Measurements from ENCODE around the gene CPT1B.
A peak's percentile ranks its signal among the peaks of the same experiment; 100 is the strongest.
"Not testable (repeated sequence)": the region's sequence is repeated elsewhere in the genome, so short reads cannot be mapped to it uniquely, and the experiment has no call there.

CPT1B gene

DNA sequence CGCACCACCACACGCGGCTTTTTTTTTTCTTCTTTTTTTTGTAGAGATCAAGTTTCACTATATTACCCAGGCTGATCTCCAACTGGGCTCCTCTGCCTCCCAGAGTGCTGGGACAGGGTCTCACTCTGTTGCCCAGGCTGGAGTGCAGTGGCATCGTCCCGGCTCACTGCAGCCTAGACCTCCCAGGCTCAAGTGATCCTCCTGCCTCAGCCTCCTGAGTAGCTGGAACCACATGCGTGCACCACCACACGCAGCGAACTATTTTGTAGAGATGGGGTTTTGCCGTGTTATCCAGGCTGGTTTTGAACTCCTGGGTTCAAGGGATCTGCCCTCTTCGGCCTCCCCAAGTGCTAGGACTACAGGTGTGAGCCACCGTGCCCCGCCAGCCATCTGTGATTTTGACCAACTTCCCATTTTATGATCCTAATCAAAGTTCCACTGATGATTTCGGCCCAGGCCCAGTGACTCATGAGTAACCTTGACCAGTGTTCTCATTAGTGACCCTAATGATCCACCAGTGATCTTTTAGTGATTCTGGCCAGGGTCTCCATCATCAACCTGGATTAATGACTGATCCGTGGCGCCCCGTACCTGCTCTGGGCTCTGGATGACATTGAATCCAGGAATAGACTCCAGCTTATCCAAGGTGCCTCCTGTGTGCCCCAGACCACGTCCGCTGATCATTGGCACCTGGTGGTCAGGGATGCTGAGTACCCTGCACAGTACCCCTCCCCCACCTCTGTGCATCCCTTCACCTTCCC is 50.1 kb downstream of the CPT1B start:
- DNase-seq (ENCODE audit: low spot score): no peak

DNA sequence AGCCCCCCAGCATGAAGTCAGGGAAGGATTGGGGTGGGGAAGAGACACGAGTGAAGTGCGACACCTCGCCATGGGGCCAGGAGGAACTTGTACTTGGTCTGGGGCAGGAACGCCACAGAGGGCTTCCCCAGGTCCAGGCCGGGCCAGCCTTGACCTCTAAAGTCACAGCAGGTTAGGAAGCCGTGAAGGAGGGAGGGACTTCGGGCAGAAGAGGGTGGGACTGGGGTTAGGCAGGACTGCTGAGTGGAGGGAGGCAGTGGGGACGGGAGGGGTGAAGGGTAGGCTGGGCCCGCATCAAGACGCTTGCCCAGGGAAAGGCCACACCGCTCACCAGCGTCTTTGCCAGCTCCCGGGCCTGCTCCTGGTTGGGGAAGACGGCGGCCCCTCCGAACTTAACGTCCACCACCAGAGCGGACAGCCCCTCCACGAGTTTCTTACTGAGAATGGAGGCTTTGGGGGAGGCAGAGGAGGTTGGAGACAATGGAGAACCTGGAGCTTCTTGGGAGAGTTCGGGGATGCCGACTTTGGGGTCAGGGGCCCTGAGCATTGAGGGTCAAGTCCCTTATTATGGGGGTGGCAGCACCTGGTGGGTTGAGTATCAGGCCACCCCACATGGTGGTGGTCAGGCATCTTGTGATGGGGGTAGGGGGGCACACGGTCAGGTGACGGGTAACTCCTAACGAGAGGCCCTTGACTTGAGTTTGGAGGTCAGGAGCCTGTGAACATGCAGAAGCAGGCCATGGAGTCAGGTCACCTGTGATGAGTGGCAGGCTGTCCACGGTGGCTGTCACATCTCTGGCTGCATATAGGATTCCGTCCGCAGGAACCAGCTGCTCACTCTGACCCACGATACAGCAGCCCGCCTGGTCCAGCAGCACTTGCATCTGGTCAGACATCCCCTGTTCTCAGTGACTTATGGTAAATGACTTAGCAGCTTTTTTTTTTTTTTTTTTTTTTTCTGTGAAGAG is 51.1 kb downstream of the CPT1B start:
- peak; percentile 47 for DNase-seq (ENCODE audit: low spot score)

DNA sequence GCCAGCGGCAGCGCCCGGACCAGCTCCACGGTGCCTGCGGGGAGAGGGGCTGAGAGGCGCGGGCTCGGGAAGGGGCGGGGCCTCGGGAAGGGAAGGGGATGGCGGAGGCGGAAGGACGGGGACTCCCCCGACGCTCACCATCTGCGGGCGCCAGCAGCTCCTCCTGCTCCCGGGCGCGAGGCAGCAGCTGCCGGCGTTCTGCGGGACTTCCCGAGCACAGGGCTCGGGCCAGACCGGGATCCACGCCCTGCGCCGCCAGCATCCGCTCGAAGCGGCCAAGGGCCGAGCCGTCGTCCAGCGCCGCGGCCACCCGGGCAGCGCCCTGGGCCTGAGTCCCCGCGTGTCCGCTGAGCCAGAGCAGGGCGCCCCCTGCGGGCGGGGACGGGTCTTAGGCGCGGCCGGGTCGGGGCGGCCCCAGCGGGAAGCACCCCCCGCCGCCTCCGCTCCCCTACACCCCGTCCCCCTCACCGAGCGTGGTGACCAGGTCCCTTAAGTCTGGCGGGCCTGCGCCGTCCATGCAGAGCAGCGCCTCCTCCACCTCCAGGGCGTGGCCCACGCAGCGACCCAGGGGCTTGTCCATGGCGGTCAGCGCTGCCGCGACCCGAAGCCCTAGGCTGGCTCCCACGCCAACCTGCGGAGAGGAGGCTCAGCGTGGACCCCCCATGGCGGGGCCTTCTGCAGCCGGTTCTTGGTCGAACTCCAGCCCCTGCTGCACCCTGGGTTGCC is 52.0 kb downstream of the CPT1B start:
- peak; percentile 85 for DNase-seq (ENCODE audit: low spot score)

DNA sequence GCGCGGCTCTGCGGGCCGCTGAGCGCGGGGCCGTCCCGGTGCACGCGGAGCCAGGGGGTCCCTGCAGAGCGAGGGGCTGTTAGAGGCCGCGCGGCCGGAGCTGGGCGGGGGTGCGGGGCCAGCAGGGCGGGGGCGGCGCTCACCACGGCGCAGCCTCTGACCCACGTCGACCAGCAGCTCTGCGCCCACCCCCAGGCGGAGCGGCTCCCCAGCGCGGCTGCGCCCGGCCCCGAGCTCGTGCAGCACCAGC is 52.4 kb downstream of the CPT1B start:
- DNase-seq (ENCODE audit: low spot score): no peak

DNA sequence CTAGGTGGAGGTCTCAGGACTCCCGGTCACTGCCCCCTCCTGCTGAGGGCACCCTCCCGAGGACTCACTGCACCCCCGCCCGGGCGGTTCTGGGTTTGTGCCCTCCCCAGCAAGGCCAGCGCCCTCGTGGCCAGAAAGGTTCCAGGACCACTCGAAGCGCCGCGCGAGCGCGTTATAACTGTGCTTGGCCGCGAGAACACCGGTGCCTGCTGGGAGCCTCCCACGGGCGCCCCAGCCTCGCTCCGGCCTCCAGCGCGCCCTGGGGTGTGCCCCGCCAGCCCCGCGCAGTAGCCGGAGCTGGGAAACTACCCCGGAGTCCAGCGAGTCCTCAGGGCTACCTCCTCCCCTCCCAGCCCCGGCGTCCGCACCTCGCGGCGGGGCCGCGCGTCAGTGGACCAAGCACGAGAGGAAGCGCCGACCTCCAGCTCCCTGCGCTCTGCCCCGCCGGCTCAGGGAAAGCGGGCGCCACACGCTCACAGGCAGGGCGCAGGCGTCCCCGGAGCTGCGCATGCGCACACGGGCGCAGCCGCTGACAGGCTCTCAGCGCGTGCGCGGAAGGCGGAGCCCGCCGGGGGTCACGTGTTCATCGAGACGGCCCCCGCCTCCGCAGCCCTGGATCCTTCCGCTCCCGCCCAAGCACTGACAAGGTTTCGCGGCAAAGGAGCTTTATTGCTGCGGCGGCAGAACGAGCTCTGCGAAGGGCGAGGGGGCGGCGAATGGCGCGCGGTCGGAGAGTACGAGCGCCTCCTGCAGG is 52.9 kb downstream of the CPT1B start, which contains the start of gene SCO2:
Gene SCO2 (minus strand): TSS at position 495 of the 754 bp plus-strand sequence. CDS start 1,187 bp downstream, outside the sequence.
- DNase-seq (ENCODE audit: low spot score): peak; percentile 98

DNA sequence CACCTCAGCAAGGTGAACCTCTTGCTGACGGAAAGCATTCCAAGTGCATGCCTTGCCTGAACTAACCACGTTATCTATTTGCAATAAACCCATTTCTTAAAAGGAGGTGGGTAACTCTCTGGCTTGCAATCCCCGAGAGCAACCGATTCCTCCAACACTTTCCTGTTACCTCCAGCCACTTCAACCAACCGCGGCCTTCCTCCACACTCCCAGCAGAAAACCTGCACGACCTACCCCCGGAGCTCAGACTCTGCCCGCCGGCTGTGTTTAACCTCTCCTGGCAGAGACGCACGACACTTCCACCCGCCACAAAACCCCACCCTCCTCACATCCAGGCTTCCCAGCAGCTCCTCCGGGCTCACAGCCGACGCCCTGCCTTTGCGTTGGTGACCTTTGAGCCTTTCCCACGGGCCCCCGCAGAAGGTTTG is 53.5 kb downstream of the CPT1B start:
- no peak for DNase-seq (ENCODE audit: low spot score)

DNA sequence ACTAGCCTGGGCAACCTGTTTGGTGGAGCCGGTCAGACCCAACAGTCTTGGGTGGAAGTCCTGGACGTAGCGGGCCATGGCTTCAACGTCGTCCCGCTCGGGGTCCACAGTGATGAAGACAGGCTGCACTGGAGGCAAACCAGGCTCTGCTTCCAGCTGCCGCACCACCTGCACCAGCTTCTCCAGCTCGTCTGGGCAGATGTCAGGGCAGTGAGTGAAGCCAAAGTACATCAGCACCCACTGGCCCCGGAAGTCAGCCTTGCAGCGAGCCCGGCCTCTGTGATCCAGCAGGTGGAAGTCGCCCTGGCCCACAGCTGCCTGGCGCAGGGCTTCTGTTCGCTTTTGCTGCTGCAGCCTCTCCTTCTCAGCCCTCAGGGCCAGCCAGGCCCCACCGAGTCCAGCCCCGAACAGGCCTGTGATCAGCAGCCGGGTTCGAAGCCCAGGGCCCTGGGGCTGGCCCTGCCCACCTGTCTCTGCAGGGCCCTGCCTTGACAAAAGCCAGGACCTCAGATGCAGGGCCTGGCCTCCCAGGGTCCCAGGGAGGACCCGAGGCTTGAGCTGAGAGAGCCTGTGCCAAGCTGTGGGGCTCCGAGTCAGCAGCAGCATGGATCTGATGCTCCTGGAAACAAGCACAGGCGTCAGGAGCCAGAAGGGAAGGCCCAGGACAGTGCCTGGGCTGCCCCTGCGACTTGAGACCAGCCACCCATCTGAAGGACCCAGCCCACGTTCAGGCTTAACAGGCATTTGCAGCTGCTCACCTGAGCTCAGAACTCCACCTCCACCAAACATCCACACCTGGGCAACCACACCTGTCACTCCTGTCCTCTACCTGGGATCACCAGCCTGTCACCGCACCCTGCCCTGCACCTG is 54.2 kb downstream of the CPT1B start:
- no peak for DNase-seq (ENCODE audit: low spot score)

DNA sequence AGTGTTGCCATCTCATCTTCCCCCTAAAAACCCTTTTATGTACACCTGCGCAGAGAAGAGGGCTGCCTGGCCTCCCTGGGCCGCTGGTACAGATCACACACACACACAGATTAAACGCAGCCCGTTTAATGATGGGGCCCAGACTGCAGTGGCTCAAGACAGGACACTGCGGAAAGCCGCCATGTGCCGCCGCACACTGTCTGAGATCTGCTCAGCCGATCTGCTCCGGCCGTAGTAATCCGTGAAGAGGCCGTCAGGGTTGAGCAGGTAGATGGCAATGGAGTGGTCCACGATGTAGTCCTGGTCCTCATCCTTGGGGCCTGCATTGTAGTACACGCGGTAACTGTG is 54.8 kb downstream of the CPT1B start:
- no peak for DNase-seq (ENCODE audit: low spot score)

DNA sequence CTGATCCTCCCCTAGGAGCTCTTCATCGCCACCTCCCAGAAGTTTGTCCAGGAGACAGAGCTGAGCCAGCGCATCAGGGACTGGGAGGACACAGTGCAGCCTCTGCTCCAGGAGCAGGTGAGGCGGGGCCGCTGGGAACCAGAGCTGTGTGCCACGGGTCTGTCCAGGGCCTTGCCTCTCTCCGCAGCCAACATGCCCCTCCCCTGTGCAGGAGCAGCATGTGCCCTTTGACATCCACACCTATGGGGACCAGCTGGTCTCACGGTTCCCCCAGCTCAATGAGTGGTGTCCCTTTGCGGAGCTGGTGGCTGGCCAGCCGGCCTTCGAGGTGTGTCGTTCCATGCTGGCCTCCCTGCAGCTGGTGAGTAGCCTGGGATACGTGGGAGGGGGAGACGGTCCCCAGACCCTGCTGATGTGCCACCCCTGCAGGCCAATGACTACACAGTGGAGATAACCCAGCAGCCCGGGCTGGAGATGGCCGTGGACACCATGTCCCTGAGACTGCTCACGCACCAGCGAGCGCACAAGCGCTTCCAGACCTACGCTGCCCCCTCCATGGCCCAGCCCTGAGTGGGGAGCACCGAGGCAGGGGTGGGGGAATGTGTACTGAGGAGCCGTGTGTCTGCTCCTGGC is 55.3 kb downstream of the CPT1B start:
- no peak for DNase-seq (ENCODE audit: low spot score)

DNA sequence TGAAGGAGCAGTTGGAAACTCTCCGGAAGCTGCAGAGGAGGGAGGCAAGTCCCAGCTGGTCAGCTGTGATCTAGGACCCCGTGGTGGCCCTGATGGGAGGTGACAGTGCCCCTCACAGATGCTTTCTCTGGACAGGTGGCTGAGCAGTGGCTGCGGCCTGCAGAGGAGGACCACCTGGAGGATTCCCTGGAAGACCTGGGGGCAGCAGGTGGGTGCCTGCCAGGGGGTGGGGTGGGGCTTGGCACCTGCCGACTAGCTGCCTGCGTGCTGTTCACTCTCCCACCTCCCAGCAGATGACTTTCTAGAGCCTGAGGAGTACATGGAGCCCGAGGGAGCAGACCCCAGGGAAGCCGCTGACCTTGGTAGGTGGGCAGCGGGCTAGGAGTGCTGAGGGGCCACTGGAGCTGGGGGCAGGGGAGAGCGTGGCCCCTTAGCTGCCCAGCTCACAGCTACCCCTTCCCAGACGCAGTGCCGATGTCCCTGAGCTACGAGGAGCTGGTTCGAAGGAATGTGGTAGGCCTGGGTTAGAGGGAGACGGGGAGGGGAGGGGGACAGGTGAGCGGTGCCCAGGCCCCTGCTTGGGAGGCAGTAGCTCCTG is 55.9 kb downstream of the CPT1B start:
- no peak for DNase-seq (ENCODE audit: low spot score)

DNA sequence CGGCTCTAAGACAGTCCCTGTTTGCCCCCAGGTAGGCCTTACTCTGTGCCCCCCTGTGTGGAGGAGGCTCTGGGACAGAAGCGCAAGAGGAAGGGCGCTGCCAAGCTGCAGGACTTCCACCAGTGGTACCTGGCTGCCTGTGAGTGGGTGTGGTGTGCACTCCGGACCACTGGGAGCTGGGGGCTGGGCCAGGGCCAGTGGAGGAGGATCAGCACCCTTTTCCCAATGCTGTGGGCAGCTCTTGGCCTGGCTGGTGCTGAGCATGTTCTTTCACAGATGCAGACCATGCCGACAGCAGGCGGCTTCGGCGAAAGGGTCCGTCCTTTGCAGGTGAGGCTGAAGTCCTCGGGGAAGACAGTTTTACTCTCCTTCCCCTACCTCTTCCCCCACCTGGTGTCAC is 56.5 kb downstream of the CPT1B start:
- no peak for DNase-seq (ENCODE audit: low spot score)

DNA sequence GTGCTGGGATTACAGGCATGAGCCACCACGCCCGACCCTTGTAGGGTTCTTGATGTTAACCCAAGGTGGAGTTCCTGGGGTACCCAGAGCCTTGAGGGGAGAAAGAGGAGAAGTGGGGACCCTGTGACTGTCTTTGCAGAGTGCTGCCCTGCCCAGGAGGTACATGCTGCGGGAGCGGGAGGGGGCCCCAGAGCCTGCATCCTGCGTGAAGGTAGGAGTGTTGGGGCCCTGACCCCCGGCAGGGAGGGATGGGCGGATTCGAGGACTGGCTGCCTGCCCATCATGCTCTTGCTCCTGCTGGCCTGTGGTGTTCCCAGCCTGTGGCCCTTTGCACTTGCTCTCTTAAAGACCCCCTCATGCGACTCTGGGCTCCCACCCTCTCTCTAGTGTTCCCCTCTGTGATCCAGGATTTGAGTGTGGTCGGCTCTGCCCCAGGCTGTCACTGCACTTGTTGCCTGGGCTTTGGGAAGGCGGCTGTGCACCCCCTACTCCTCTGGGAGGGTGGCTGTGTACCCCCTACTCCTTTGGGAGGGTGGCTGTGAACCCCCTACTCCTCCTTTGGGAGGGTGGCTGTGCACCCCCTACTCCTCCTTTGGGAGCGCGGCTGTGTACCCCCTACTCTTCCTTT is 57.3 kb downstream of the CPT1B start:
- no peak for DNase-seq (ENCODE audit: low spot score)

DNA sequence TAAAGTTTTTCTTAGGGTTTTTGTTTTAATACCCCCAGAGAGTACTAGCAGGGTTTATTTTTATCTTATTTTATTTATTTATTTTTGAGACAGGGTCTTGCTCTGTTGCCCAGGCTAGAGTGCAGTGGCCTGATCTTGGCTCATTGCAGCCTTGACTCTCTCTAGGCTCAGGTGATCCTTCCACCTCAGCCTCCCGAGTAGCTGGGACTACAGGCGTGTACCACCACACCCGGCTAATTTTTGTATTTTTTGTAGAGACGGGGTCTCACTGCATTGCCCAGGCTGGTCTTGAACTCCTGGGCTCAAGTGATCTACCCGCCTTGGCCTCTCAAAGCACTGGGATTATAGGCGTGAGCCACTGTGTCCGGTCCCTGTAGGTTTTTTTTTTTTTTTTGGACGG is 58.0 kb downstream of the CPT1B start:
- not testable (repeated sequence) for DNase-seq (ENCODE audit: low spot score)

DNA sequence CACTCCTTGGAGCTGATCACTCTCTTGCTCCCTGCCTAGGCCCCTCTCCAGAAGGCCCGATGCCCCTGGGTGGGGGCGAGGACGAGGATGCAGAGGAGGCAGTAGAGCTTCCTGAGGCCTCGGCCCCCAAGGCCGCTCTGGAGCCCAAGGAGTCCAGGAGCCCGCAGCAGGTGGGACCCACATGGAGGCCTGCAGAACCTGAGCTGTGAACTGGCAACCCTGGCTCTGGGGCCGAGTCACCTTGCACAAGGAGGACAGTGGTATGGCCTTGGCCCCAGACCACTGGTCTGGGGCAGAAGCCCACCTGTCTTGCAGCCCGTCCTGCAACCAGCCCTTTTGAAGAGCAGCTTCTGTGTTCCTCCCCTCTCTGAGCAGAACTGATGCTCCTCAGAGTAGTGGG is 59.1 kb downstream of the CPT1B start:
- no peak for DNase-seq (ENCODE audit: low spot score)
